H1 (cell line): ENCODE results near the gene GALNT9. TPM values are rescaled to one million over a fixed set of nuclear protein-coding genes. Genes with fewer than 3 reads are reported as not detected.

Experiments used
- CTCF ChIA-PET: fragments of 300-600 bp; sonication (Branson Sonifier 250); formaldehyde crosslinking; loops from one replicate; lab custom pipeline; 2021; ENCODE audit not compliant: partially characterized antibody; lab: Charles Lee
- POLR2A ChIA-PET: fragments of 300-600 bp; sonication (Branson Sonifier 250); formaldehyde crosslinking; loops from one replicate; lab custom pipeline; 2021; ENCODE audit warnings: inconsistent platforms; ENCODE audit not compliant: partially characterized antibody; lab: Charles Lee
- DNase-seq, 2 experiments: peaks; one replicate each; pipeline versions ENCODE4 v3.0.0 to v3.0.0-alpha.2; 2010 to 2022; ENCODE audit warnings: low spot score in 2 of 2, low read depth in 1 of 2, mixed read lengths in 1 of 2
- FAIRE-seq: peaks from 2 replicates; lab custom pipeline; 2011; peaks lifted over from hg19 to GRCh38; lab: Jason Lieb, UNC
- H2AFZ ChIP-seq: 2 replicates; pipeline ENCODE4 v1.8.1; 2012; ENCODE audit warnings: low read length, inconsistent platforms
- H2AK5ac ChIP-seq: 2 replicates; pipeline ENCODE4 v1.6.1; 2013; ENCODE audit warnings: low read depth, low read length
- H2BK120ac ChIP-seq: replicated peaks from 2 replicates; pipeline ENCODE3; 2013; ENCODE audit warnings: low read depth, low read length, inconsistent platforms
- H2BK12ac ChIP-seq: 2 replicates; pipeline ENCODE4 v1.6.1; 2013; ENCODE audit warnings: low read depth, low read length
- H2BK15ac ChIP-seq: 2 replicates; pipeline ENCODE4 v1.6.1; 2013; ENCODE audit warnings: low read length
- H2BK20ac ChIP-seq: 2 replicates; pipeline ENCODE4 v1.6.1; 2013; ENCODE audit warnings: low read length
- H2BK5ac ChIP-seq: 2 replicates; pipeline ENCODE4 v1.6.1; 2013; ENCODE audit warnings: low read depth, low read length
- H3K14ac ChIP-seq: 2 replicates; pipeline ENCODE4 v1.6.1; 2013; ENCODE audit warnings: inconsistent platforms; ENCODE audit not compliant: insufficient read length
- H3K18ac ChIP-seq: 2 replicates; pipeline ENCODE4 v1.6.1; 2013; ENCODE audit warnings: low read length; ENCODE audit errors: extremely low read depth
- H3K23ac ChIP-seq: 2 replicates; pipeline ENCODE4 v1.6.1; 2013; ENCODE audit warnings: inconsistent platforms; ENCODE audit not compliant: insufficient read length
- H3K23me2 ChIP-seq: 2 replicates; pipeline ENCODE4 v1.6.1; 2013; ENCODE audit warnings: low read depth, low read length
- H3K27ac ChIP-seq: 2 replicates; pipeline ENCODE4 v1.6.1; 2011; ENCODE audit warnings: low read depth, low read length, inconsistent platforms
- H3K27me3 ChIP-seq, 4 experiments: replicated peaks in 1 of 4; 1 replicate in 1 of 4; 2 replicates in 3 of 4; pipeline versions ENCODE4 v1.6.1 to v1.8.1; 2011 to 2013; ENCODE audit warnings: low read length in 3 of 4, mild to moderate bottlenecking in 3 of 4, inconsistent platforms in 2 of 4, mixed read lengths in 2 of 4, moderate library complexity in 1 of 4; ENCODE audit not compliant: control insufficient read depth in 3 of 4, insufficient read depth in 3 of 4; ENCODE audit errors: extremely low read depth in 1 of 4
- H3K36me3 ChIP-seq, 4 experiments: 2 replicates each; pipeline versions ENCODE4 v1.6.1 to v1.8.1; 2011 to 2013; ENCODE audit warnings: mild to moderate bottlenecking in 4 of 4, low read length in 3 of 4, moderate library complexity in 2 of 4, control low read depth in 1 of 4, inconsistent platforms in 1 of 4; ENCODE audit not compliant: insufficient read depth in 4 of 4, control insufficient read depth in 2 of 4
- H3K4ac ChIP-seq: replicated peaks from 2 replicates; pipeline ENCODE3; 2013; ENCODE audit warnings: low read length, low read depth, mixed read lengths, inconsistent platforms; ENCODE audit not compliant: insufficient read length
- H3K4me1 ChIP-seq, 4 experiments: replicated peaks in 1 of 4; 1 replicate in 1 of 4; 2 replicates in 3 of 4; pipeline versions ENCODE4 v1.6.1 to v1.8.1; 2011 to 2013; ENCODE audit warnings: low read length in 3 of 4, inconsistent platforms in 2 of 4, mixed read lengths in 1 of 4; ENCODE audit not compliant: insufficient read depth in 4 of 4, control insufficient read depth in 3 of 4
- H3K4me2 ChIP-seq, 2 experiments: 2 replicates each; pipeline versions ENCODE4 v1.6.1 to v1.8.1; 2011 to 2013; ENCODE audit warnings: low read depth in 2 of 2, low read length in 2 of 2, control low read depth in 1 of 2, inconsistent platforms in 1 of 2, mild to moderate bottlenecking in 1 of 2; ENCODE audit not compliant: insufficient read depth in 1 of 2
- H3K4me3 ChIP-seq, 4 experiments: fragments of 200-600, 300-600 bp in 1 of 4; sonication (generic), shearing (Covaris generic), sonication (Bioruptor Twin) in 1 of 4; 2 replicates each; pipeline versions ENCODE4 v1.5.1 to v1.8.1; 2011 to 2016; ENCODE audit warnings: low read length in 4 of 4, low read depth in 3 of 4, control low read depth in 2 of 4, inconsistent platforms in 2 of 4, mild to moderate bottlenecking in 2 of 4, mixed read lengths in 1 of 4, moderate library complexity in 1 of 4; ENCODE audit not compliant: insufficient read depth in 2 of 4; ENCODE audit errors: extremely low read depth in 1 of 4
- H3K56ac ChIP-seq: replicated peaks from 2 replicates; pipeline ENCODE3; 2013; ENCODE audit warnings: low read depth, mild to moderate bottlenecking, mixed read lengths, low read length, inconsistent platforms; ENCODE audit not compliant: insufficient read length
- H3K79me1 ChIP-seq: 2 replicates; pipeline ENCODE4 v1.6.1; 2013; ENCODE audit warnings: low read depth, low read length, control low read depth
- H3K79me2 ChIP-seq, 2 experiments: 2 replicates each; pipeline versions ENCODE4 v1.6.1 to v1.8.1; 2012 to 2013; ENCODE audit warnings: low read length in 2 of 2, mild to moderate bottlenecking in 2 of 2, inconsistent platforms in 1 of 2; ENCODE audit not compliant: insufficient read depth in 2 of 2, control insufficient read depth in 1 of 2
- H3K9ac ChIP-seq, 4 experiments: replicated peaks in 1 of 4; 1 replicate in 1 of 4; 2 replicates in 3 of 4; pipeline versions ENCODE4 v1.6.1 to v1.8.1; 2011 to 2013; ENCODE audit warnings: low read depth in 3 of 4, low read length in 3 of 4, control low read depth in 2 of 4, mild to moderate bottlenecking in 2 of 4, moderate library complexity in 2 of 4, inconsistent platforms in 1 of 4; ENCODE audit errors: extremely low read depth in 1 of 4
- H3K9me3 ChIP-seq, 2 experiments: 2 replicates each; pipeline versions ENCODE4 v1.6.1 to v1.8.1; 2012 to 2013; ENCODE audit warnings: mild to moderate bottlenecking in 2 of 2, moderate library complexity in 2 of 2, control low read depth in 1 of 2, inconsistent platforms in 1 of 2, low read depth in 1 of 2, low read length in 1 of 2, mixed read lengths in 1 of 2; ENCODE audit not compliant: insufficient read depth in 2 of 2
- H4K20me1 ChIP-seq, 2 experiments: replicated peaks in 1 of 2; 2 replicates each; pipeline versions ENCODE3 to v1.8.1; 2011 to 2013; ENCODE audit warnings: inconsistent platforms in 2 of 2, low read length in 2 of 2, mild to moderate bottlenecking in 1 of 2; ENCODE audit not compliant: insufficient read depth in 2 of 2, control insufficient read depth in 1 of 2
- H4K5ac ChIP-seq: 2 replicates; pipeline ENCODE4 v1.6.1; 2013; ENCODE audit warnings: low read length, low read depth, mixed read lengths, inconsistent platforms; ENCODE audit not compliant: insufficient read length
- H4K8ac ChIP-seq: 2 replicates; pipeline ENCODE4 v1.8.0; 2013; ENCODE audit warnings: mild to moderate bottlenecking, moderate library complexity, low read length, inconsistent platforms; ENCODE audit not compliant: insufficient read depth; ENCODE audit errors: extremely low read depth
- H4K91ac ChIP-seq: replicated peaks from 2 replicates; pipeline ENCODE3; 2013; ENCODE audit warnings: low read length, mixed read lengths, inconsistent platforms; ENCODE audit not compliant: insufficient read length
- BACH1 ChIP-seq: IDR thresholded peaks from 2 replicates; pipeline ENCODE4 v1.6.1; 2012; ENCODE audit warnings: low read length, improper control_type of control experiment
- CHD2 ChIP-seq: IDR thresholded peaks from 2 replicates; pipeline ENCODE4 v1.6.1; 2012; ENCODE audit warnings: low read length, improper control_type of control experiment
- CTBP2 ChIP-seq: IDR thresholded peaks from 2 replicates; pipeline ENCODE4 v1.7.0; 2011; ENCODE audit warnings: borderline replicate concordance, mild to moderate bottlenecking, moderate library complexity, mixed read lengths, low read length; ENCODE audit not compliant: insufficient read depth, insufficient read length
- POU5F1 ChIP-seq: IDR thresholded peaks from 2 replicates; pipeline ENCODE4 v1.6.1; 2011; ENCODE audit warnings: low read depth, mild to moderate bottlenecking, low read length, moderate library complexity
- RNF2 ChIP-seq: fragments of 200-900, 300-1000 bp; sonication (generic); IDR thresholded peaks from 2 replicates; pipeline ENCODE4 v1.7.1; 2016; ENCODE audit warnings: borderline replicate concordance, low read depth, mild to moderate bottlenecking, antibody characterized with exemption, low read length; ENCODE audit not compliant: poor library complexity, severe bottlenecking; ENCODE audit errors: missing control alignments
- SAP30 ChIP-seq: fragments of 300-600 bp; sonication (generic); IDR thresholded peaks from 2 replicates; pipeline ENCODE4 v1.7.1; 2012; ENCODE audit warnings: low read length, moderate library complexity, mild to moderate bottlenecking, inconsistent platforms; ENCODE audit not compliant: insufficient read depth, insufficient replicate concordance
- SP1 ChIP-seq: IDR thresholded peaks from 2 replicates; pipeline ENCODE4 v1.6.1; 2011; ENCODE audit warnings: low read depth, low read length
- TAF1 ChIP-seq: IDR thresholded peaks from 2 replicates; pipeline ENCODE4 v1.6.1; 2011; ENCODE audit warnings: mild to moderate bottlenecking, low read depth, low read length
- WGBS, 2 experiments: shearing (Covaris generic) in 1 of 2; methylation state at CpG; one replicate each; pipeline versions ENCODE4 v1.1.6 to v1.1.7; 2013 to 2015; ENCODE audit warnings: low lambda C conversion rate in 2 of 2, mixed read lengths in 2 of 2, inconsistent platforms in 1 of 2, low coverage in 1 of 2, missing lambda C conversion rate in 1 of 2; ENCODE audit not compliant: insufficient replicate concordance in 2 of 2, insufficient coverage in 1 of 2, insufficient read length in 1 of 2; ENCODE audit errors: extremely low coverage in 1 of 2, missing lambda C conversion rate in 1 of 2; 5-methylcytosine and 5-hydroxymethylcytosine counted together
- polyA plus RNA-seq, 7 experiments: library from polyadenylated mRNA; depleted of rRNA in 3 of 7; stranded (reverse) in 5 of 7; unstranded in 2 of 7; fragments of >200 nt in 5 of 7; fragments of 200-250 nt in 2 of 7; gene quantifications; 1 replicate in 5 of 7; 2 replicates in 1 of 7; 4 replicates in 1 of 7; pipeline versions ENCODE4 v1.2.1 to v1.2.3, GENCODE V29; 2011 to 2013; ENCODE audit warnings: missing spikeins in 2 of 7, mixed read lengths in 2 of 7
- total RNA-seq: library from RNA; stranded (reverse); fragmentation: NEBNext Ultra II Directional; extraction: Animal tissue kit (Norgen Biotek cat#: 25700); gene quantifications from 2 replicates; pipeline ENCODE4 v1.2.1, GENCODE V29; 2021
- TF ChIP-seq, protein P1 (sequence below): IDR thresholded peaks from 2 replicates; pipeline ENCODE4 v1.6.1; 2011; ENCODE audit warnings: low read length, improper control_type of control experiment
- TF ChIP-seq, protein P2 (sequence below), 3 experiments: IDR thresholded peaks; 1 replicate in 2 of 3; 2 replicates in 1 of 3; pipeline versions ENCODE4 v1.5.1 to v1.6.1; 2011; ENCODE audit warnings: low read length in 3 of 3, mild to moderate bottlenecking in 3 of 3, inconsistent platforms in 2 of 3, low read depth in 1 of 3, moderate library complexity in 1 of 3; ENCODE audit not compliant: insufficient read depth in 1 of 3; ENCODE audit errors: control extremely low read depth in 1 of 3

The GALNT9 gene
- total and polyA plus RNA-seq, 2 of the 8 experiments (the other 6 are each of a cell fraction or from before 2014, with no cell fraction given): 2.0 to 3.6 TPM

DNA sequence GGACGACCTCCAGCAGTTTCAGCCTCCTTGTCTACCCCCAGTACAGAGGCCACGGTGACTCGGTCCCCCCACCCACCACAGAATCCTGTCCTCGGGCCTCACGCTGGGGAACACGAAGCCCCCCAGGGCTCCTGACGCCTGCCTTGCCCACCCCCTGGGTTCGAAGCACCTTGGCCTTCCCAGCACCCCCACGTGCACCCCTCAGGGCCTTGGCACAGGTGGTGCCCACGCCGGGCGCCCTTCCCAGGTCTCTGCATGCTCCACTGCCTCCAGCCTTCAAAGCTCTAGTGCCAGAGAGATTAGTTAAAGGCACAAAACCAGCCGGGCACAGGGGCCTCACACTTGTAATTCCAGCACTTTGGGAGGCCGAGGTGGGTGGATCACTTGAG lies 123.3 kb downstream of the GALNT9 start:
- POLR2A ChIA-PET: interaction anchor here (1.0 kb wide), 1 partner anchor 17 kb away, joined by 3 read pairs; no protein-coding TSS in a partner anchor
- WGBS, 2 experiments: 88% methylated on average over 9 of the region's 14 CpGs; no CpG with 5 or more reads in 1 of the 2 experiments
- TF ChIP-seq, protein P1, sequence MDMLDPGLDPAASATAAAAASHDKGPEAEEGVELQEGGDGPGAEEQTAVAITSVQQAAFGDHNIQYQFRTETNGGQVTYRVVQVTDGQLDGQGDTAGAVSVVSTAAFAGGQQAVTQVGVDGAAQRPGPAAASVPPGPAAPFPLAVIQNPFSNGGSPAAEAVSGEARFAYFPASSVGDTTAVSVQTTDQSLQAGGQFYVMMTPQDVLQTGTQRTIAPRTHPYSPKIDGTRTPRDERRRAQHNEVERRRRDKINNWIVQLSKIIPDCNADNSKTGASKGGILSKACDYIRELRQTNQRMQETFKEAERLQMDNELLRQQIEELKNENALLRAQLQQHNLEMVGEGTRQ: no peak
- TF ChIP-seq RNF2 (no peak), CTBP2 (no peak), BACH1 (no peak), POU5F1 (no peak), TAF1 (no peak), CHD2 (no peak), SAP30 (no peak), SP1 (no peak)
- TF ChIP-seq, protein P2, sequence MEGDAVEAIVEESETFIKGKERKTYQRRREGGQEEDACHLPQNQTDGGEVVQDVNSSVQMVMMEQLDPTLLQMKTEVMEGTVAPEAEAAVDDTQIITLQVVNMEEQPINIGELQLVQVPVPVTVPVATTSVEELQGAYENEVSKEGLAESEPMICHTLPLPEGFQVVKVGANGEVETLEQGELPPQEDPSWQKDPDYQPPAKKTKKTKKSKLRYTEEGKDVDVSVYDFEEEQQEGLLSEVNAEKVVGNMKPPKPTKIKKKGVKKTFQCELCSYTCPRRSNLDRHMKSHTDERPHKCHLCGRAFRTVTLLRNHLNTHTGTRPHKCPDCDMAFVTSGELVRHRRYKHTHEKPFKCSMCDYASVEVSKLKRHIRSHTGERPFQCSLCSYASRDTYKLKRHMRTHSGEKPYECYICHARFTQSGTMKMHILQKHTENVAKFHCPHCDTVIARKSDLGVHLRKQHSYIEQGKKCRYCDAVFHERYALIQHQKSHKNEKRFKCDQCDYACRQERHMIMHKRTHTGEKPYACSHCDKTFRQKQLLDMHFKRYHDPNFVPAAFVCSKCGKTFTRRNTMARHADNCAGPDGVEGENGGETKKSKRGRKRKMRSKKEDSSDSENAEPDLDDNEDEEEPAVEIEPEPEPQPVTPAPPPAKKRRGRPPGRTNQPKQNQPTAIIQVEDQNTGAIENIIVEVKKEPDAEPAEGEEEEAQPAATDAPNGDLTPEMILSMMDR (IDR thresholded peaks at IDR 0.05; ENCODE audit: control extremely low read depth in 1 of 3, insufficient read depth in 1 of 3, low read depth in 1 of 3, low read length in 3 of 3): no peak

More for the DNA sequence above, 123.3 kb downstream of the GALNT9 start:
- no peak overlapping the region for H3K9ac ChIP-seq
- H3K18ac ChIP-seq: no peak overlapping the region
- peaks cover 2 to 5% of the 10 kb centered on the region in 2 experiments; a peak in 1 of 4 replicates for H3K9me3 ChIP-seq
- H3K27me3 ChIP-seq: peaks cover 0 to 18% (median 15%) of the 10 kb centered on the region in 4 experiments; a peak in 4 of 7 replicates
- no peak overlapping the region for H3K14ac ChIP-seq
- H3K23ac ChIP-seq: no peak overlapping the region
- no peaks in the 10 kb centered on the region for H3K23me2 ChIP-seq
- no peaks in the 10 kb centered on the region for H3K79me1 ChIP-seq
- H2BK5ac ChIP-seq: no peak overlapping the region
- H2BK120ac ChIP-seq: no peak overlapping the region
- H2BK15ac ChIP-seq: no peak overlapping the region
- no peak overlapping the region for H4K91ac ChIP-seq
- no peak overlapping the region for H4K5ac ChIP-seq
- no peak overlapping the region for H2AFZ ChIP-seq
- peaks cover 0 to 3% (median 0%) of the 10 kb centered on the region in 4 experiments; a peak in 1 of 7 replicates for H3K4me1 ChIP-seq
- CTCF ChIA-PET: interaction anchor here (4.1 kb wide), 1 partner anchor 13 kb away, joined by 23 read pairs; no protein-coding TSS in a partner anchor
- no peak overlapping the region for H2AK5ac ChIP-seq
- H3K27ac ChIP-seq: no peak overlapping the region
- no peak overlapping the region for H2BK12ac ChIP-seq
- DNase-seq: no peak
- H4K8ac ChIP-seq: no peak overlapping the region
- FAIRE-seq: no peak
- H4K20me1 ChIP-seq: no peaks in the 10 kb centered on the region
- H3K56ac ChIP-seq: no peak overlapping the region
- no peak overlapping the region for H2BK20ac ChIP-seq
- H3K4me2 ChIP-seq: no peak overlapping the region
- no peak overlapping the region for H3K4me3 ChIP-seq
- no peak overlapping the region for H3K4ac ChIP-seq
- no peaks in the 10 kb centered on the region for H3K79me2 ChIP-seq
- H3K36me3 ChIP-seq: no peaks in the 10 kb centered on the region
